ENCODE measurements around the gene TNNT1.

- TF ChIP-seq CTCF (IDR thresholded peaks at IDR 0.05; ENCODE audit: low read length), result no peak
- TF ChIP-seq EZH2 (optimal IDR thresholded peaks at IDR 0.05; ENCODE audit: low read depth, low read length), result no peak
Observed at GRCh38 chr19:55116232-55116858, 32.7 kb downstream of the TNNT1 start.
